ENCODE data around the gene SHISAL1. TPM values are rescaled to one million over a fixed set of nuclear protein-coding genes. Genes with fewer than 3 reads are reported as not detected.

Gene SHISAL1
- 0.07 and 0.09 TPM in 2 replicates for total RNA-seq
- 0.01 TPM in 1 of 2 replicates, not detected in the other for polyA plus RNA-seq
- 0.01 and 0.03 TPM in 2 replicates for polyA plus RNA-seq (2011; cell fraction: cytosol; rRNA removed)
- polyA plus RNA-seq (2011; cell fraction: nucleus; rRNA removed), result 0.03 TPM in 1 of 2 replicates, not detected in the other
- 0.05 and 0.12 TPM in 2 replicates for polyA plus RNA-seq (2012)
- not detected in 2 replicates for polyA minus RNA-seq
- 7.7 TPM for polyA minus RNA-seq (2011; cell fraction: cytosol; rRNA and poly(A)+ RNA removed)
- polyA minus RNA-seq (2011; cell fraction: nucleus; rRNA and poly(A)+ RNA removed), result not detected in 2 replicates
- Bru-seq, nascent RNA, result not detected
- BruChase-seq, experiment 1, labeled RNA remaining after a 6-hour chase, result percentile 3 among the genes with signal in this experiment
- BruChase-seq, experiment 2, labeled RNA remaining after a 2-hour chase, result percentile 5 among the genes with signal in this experiment
- long read RNA-seq, result 0 reads

- no peaks in the 10 kb centered on the region for H3K27me3 ChIP-seq (ENCODE audit: control insufficient read depth in 2 of 2, insufficient read depth in 2 of 2, low read length in 2 of 2)
- CTCF ChIA-PET, result no interaction called here
- DNase-seq (ENCODE audit: low read depth, low spot score) (no peak), FAIRE-seq (no peak)
- no peaks in the 10 kb centered on the region for H4K20me1 ChIP-seq (replicated peaks; ENCODE audit: control insufficient read depth, extremely low read depth, insufficient read depth, low read length)
- POLR2A ChIA-PET, result no interaction called here
- no peaks in the 10 kb centered on the region for H3K9me1 ChIP-seq (replicated peaks; ENCODE audit: control insufficient read depth, extremely low read depth, insufficient read depth, low read length)
- H3K4me1 ChIP-seq (ENCODE audit: control insufficient read depth, extremely low read depth, insufficient read depth, low read length), result no peaks in the 10 kb centered on the region
- H2AFZ ChIP-seq (ENCODE audit: low read depth, low read length), result no peak within 1 kb of the TSS
- no peak within 1 kb of the TSS for H3K27ac ChIP-seq (ENCODE audit: insufficient read depth, low read depth, low read length)
- no peak within 1 kb of the TSS for H3K4me2 ChIP-seq (ENCODE audit: insufficient read depth, low read length)
- intact Hi-C loops (cut with micrococcal nuclease), result no loop called here
- H3K9me3 ChIP-seq (replicated peaks; ENCODE audit: control insufficient read depth, insufficient read depth, low read length), result no peaks in the 10 kb centered on the region
- H3K4me3 ChIP-seq (replicated peaks in 1 of 3; ENCODE audit: insufficient read depth in 1 of 3, low read depth in 1 of 3, low read length in 3 of 3), result no peak within 1 kb of the TSS
- BruUV-seq (replicated peaks), result no TSS peak
- dilution Hi-C loops (cut with MboI; ENCODE audit: extremely low pct_ligation_motif_present, low sequenced_read_pairs), result no loop called here
- H3K79me2 ChIP-seq (ENCODE audit: control insufficient read depth, insufficient read depth, low read length), result no peaks in the 10 kb centered on the region
- no peak within 1 kb of the TSS for H3K9ac ChIP-seq (replicated peaks; ENCODE audit: extremely low read depth, insufficient read depth, low read length)
- H3K36me3 ChIP-seq (ENCODE audit: control insufficient read depth in 2 of 2, extremely low read depth in 1 of 2, insufficient read depth in 2 of 2, low read length in 2 of 2), result no peaks in the 10 kb centered on the region
- TF ChIP-seq EZH2 (IDR thresholded peaks at IDR 0.05; ENCODE audit: borderline replicate concordance, low read depth, low read length, severe bottlenecking), result no peak
- no peak for TF ChIP-seq MYC (IDR thresholded peaks at IDR 0.05; ENCODE audit: low read depth, low read length)
- TF ChIP-seq, protein P1, sequence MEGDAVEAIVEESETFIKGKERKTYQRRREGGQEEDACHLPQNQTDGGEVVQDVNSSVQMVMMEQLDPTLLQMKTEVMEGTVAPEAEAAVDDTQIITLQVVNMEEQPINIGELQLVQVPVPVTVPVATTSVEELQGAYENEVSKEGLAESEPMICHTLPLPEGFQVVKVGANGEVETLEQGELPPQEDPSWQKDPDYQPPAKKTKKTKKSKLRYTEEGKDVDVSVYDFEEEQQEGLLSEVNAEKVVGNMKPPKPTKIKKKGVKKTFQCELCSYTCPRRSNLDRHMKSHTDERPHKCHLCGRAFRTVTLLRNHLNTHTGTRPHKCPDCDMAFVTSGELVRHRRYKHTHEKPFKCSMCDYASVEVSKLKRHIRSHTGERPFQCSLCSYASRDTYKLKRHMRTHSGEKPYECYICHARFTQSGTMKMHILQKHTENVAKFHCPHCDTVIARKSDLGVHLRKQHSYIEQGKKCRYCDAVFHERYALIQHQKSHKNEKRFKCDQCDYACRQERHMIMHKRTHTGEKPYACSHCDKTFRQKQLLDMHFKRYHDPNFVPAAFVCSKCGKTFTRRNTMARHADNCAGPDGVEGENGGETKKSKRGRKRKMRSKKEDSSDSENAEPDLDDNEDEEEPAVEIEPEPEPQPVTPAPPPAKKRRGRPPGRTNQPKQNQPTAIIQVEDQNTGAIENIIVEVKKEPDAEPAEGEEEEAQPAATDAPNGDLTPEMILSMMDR (IDR thresholded peaks at IDR 0.05; ENCODE audit: extremely low read depth in 1 of 2, insufficient read depth in 1 of 2, low read depth in 1 of 2, low read length in 2 of 2), result no peak
- TF ChIP-seq, protein P2, sequence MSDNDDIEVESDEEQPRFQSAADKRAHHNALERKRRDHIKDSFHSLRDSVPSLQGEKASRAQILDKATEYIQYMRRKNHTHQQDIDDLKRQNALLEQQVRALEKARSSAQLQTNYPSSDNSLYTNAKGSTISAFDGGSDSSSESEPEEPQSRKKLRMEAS (IDR thresholded peaks at IDR 0.05; ENCODE audit: insufficient read depth, insufficient read length), result no peak
- no peak for TF ChIP-seq POLR2A (IDR thresholded peaks at IDR 0.05; ENCODE audit: low read depth, low read length)
- TF ChIP-seq GATA2 (IDR thresholded peaks at IDR 0.05; ENCODE audit: insufficient read depth, insufficient read length, low read depth, low read length), result no peak
- no peak for TF ChIP-seq JUN (IDR thresholded peaks at IDR 0.05; ENCODE audit: borderline replicate concordance, insufficient read depth, insufficient read length, low read depth)
- no peak for TF ChIP-seq FOS (IDR thresholded peaks at IDR 0.05; ENCODE audit: borderline replicate concordance, insufficient read depth, low read length)
- no peak for TF ChIP-seq POLR2AphosphoS5 (IDR thresholded peaks at IDR 0.05; ENCODE audit: insufficient read depth, low read depth, low read length)
These were observed at the start of gene SHISAL1 for GRCh38 chr22:44312766-44313165. TSS of gene SHISAL1 (minus strand) at chr22:44312951. CDS start at chr22:44300945, 12,006 bp downstream.
